HG02642 (cell line): ENCODE data around the gene ARHGAP8.

Experiments
- ATAC-seq: cut with Tn5 transposase; IDR thresholded peaks from one replicate; pipeline ENCODE4 v1.9.1; 2021; ENCODE audit warnings: mild to moderate bottlenecking; ENCODE audit not compliant: unreplicated experiment, poor library complexity

ARHGAP8 gene

DNA sequence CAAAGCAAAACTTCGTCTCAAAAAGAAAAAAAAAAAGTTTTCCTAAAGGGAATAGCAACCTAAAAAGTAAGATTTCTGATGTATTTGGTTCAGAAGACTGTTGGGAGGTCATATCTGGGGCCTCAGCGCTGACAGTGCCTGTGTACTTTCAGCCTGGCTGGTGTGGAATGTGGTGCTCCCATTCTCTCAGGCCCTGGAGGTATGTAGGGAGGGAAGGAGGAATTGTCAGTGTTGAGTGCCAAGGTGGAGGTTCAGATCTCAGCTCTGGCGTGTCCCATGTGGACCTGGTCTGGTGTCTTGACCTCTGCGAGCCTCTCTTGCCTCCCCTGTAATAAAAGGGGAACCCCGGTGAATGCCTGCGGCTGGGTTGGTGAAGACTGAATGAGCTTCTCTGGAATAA lies 28.0 kb upstream of the ARHGAP8 start:
- no peak for ATAC-seq

DNA sequence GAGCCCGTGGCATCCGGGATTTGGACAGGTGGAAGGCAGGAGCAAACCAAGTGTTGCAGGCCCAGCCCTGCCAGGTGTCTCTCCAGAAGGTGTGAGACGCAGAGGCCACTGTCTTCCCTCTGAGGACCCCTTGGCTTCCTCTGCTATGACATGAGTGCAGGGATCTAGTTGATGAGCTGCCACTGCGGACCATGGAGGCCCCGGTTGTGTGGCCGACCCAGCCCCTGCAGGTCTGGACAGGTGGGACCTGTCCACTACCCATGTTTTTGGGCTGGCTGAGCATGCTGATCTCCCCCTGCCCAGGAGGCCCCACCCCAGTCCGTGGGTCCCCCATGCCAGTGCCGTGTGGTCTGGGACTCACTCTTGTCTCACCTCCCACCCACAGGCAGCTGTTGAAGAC lies 27.5 kb upstream of the ARHGAP8 start:
- ATAC-seq, result no peak

DNA sequence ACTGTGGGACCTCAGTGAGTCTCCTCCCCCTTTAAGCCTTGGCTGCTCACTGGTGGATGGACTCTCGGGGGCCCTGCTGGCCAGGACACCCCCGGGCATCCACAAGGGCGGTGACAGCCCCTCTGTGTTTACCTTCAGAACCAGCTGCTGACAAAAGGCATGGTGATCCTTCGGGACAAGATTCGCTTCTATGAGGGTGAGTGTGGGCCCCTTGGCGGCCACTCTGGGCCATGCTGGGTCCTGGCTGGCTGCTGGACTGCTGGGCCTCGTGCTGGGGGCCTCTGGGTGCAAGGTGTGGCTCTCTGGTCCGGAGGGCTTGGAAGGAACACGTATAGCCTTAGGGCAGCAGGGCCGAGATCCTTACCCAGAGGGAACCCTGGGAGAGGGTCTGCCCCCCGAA lies 25.9 kb upstream of the ARHGAP8 start:
- ATAC-seq, result no peak

- no peak for ATAC-seq
These were observed 25.2 kb upstream of the ARHGAP8 start for GRCh38 chr22:44727148-44727547.

- no peak for ATAC-seq
These were observed 24.7 kb upstream of the ARHGAP8 start for GRCh38 chr22:44727709-44728108.

- ATAC-seq, result no peak
These were observed 23.5 kb upstream of the ARHGAP8 start for GRCh38 chr22:44728761-44729324.

GRCh38 chr22:44729391-44730021 lies 22.9 kb upstream of the ARHGAP8 start:
- ATAC-seq, result no peak

DNA sequence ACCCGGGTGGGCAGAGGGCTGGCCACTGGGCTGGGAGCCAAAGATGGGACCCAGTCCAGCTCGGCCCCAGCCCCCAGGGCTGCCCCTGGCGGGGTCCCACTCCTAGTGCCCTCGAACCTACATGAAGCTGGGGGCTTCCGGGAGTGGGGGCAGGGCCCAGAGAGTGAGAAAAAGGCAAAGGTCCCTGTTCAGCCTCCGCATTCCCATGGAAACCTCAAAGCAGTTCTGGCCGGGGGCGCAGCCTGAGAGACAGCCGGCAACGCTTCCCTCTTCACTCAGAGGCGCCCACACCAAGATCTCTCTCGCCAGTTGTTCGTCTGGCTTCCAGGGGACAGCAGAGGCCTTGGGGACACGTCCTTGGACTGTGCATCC lies 22.4 kb upstream of the ARHGAP8 start:
- no peak for ATAC-seq

- no peak for ATAC-seq
These were observed 21.7 kb upstream of the ARHGAP8 start for GRCh38 chr22:44730490-44731356.

DNA sequence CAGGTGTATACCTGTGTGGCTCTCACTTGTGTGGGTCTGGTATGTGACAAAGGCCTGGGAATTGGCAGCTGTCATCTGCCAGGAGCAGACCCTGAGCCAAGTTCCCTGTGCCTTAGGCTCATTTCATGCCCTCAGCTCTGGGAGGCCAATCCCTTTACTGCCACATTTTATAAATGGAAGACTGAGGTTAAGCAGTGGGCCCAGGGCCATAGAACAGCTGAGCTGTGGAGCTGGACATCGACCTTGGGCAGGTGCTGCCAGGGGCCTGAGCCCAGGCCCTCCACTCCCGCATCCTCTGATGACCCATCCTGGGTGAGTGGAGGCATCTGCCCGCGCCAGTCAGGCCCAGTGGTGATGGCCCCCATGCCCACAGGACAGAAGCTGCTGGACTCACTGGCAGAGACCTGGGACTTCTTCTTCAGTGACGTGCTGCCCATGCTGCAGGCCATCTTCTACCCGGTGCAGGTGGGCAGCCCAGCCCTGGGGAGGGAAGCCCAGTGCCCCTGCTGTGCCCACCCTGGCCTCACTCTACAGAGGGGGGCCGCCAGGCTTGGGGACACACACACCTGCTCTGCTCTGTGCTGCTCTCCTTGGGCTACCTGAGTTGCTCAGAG lies 20.9 kb upstream of the ARHGAP8 start:
- no peak for ATAC-seq

DNA sequence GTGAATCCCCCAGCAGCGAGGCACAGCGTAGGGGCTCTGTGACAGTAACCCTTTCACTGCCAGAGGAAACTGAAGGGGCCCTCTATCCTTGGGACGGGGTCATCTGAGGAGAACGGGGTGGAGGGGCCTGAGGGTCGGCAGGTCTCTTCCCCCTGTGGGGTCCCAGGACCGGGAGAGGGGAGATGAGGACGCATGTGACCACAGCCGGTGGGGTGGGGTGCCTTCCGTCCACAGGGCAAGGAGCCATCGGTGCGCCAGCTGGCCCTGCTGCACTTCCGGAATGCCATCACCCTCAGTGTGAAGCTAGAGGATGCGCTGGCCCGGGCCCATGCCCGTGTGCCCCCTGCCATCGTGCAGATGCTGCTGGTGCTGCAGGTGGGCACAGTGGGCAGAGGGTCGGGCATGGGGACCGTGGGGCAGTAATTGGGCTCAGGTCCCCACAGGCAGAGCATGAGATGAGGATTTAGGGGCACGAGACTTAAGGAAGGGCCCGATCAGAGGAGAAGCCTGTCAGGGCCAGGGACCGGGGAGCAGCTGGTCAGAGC lies 20.3 kb upstream of the ARHGAP8 start:
- no peak for ATAC-seq

DNA sequence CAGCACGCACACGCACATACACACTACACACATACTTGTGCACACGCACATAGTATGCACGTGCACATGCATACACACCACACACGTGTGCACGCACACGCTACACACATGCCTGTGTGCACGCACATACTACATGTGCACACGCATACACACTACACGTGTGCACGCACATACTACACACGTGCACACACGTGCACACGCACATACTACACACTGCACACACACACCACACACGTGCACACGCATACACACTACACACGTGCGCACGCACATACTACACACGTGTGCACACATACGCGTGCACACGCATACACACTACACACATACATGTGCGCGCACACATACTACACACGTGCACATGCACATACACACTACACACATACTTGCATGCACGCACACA lies 19.7 kb upstream of the ARHGAP8 start:
- ATAC-seq, result no peak

DNA sequence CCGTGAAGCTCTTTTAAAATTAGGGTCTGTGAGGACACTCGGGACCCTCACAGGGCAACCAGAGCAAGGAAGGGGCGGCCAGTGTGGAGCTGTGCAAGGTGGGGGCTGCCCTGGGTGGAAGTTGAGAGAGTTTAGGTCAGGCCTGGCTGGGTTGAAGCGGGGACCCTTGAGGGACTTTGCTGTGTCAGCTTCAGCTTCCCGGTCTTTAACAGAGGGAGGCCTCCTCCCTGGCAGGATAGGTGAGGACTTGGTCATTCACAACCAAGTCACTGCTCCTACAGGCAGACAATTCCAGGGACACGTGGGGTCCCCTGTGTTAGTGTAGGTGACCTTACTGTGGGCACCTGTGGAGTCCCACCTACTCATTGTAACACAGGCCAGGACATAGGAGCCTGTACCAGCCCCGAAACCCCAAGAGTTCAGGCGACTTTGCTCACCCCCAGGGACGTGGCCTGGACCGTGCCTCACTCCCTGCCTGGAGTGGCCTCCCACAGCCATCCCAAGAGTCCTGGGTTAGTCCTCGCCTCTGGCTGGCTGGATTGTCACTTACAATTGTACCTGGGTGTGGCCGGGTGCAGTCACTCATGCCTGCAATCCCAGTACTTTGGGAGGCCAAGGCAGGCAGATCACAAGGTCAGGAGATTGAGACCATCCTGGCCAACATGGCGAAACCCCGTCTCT lies 18.8 kb upstream of the ARHGAP8 start:
- ATAC-seq, result no peak

- ATAC-seq, result no peak
These were observed 18.1 kb upstream of the ARHGAP8 start for GRCh38 chr22:44734278-44734677.

GRCh38 chr22:44734801-44735517 lies 17.4 kb upstream of the ARHGAP8 start:
- no peak for ATAC-seq

GRCh38 chr22:44735518-44736428 lies 16.6 kb upstream of the ARHGAP8 start:
- ATAC-seq, result peak; percentile 55

DNA sequence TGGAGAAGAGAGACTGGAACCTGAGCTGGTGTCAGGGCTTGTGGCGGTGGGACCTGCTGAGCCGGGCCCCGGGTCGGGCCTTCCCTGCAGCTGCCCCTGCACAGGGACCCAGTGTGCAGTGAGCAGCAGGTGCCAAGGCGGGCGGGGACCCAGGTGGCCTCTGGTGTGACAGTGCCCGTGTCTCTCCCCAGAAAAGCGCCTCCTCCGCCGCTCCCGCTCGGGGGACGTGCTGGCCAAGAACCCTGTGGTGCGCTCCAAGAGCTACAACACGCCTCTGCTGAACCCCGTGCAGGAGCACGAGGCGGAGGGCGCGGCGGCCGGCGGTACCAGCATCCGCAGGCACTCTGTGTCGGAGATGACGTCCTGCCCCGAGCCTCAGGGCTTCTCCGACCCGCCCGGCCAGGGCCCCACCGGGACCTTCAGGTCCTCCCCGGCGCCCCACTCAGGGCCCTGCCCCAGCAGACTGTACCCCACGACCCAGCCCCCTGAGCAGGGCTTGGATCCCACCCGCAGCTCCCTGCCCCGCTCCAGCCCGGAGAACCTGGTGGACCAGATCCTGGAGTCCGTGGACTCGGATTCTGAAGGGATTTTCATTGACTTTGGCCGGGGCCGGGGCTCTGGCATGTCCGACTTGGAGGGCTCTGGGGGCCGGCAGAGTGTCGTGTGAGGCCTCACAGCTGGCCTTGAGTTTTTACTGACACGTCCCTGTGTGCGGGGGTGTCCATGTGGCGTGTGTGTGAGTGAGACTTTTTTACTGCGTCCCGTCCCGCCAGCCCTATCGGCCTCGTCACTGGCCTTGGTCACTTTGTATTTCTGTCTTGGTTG lies 15.6 kb upstream of the ARHGAP8 start:
- no peak for ATAC-seq
